NCI-H2171 treated with DMSO at 0.1 percent for 48 hours (cell line): ENCODE measurements around the gene PRKG1.

Experiments
- DNase-seq: peaks from one replicate; lab custom pipeline; 2025; lab: John Stamatoyannopoulos, UW

Gene PRKG1

DNA sequence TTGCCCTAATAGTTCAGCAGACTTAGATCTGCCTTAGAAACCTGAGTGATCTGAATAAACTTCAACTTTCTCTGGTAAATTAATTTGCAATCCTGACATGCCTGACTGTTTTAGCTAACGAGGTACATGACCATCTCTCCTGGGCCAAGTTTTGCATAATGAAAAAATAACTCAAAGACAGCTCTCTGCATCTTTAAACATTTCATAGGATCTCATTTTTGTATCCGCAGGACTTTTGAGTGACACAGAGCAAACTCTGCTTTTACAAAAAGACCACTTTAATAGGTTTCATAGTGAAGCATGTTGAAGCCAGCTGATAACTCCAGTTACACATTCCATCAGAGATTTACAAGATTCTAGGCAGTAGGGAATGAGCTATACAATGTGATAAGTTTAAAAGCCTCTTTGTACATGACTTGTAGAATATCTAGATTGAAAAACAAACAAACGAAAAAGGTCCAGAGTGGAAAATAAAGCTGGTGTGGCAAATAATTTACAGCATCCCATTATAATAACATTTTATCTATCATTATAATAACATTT lies 2.1 kb downstream of the PRKG1 start:
- no peak for DNase-seq

GRCh38 chr10:51077074-51077473 lies 2.8 kb downstream of the PRKG1 start:
- no peak for DNase-seq

GRCh38 chr10:51077507-51077906 lies 3.2 kb downstream of the PRKG1 start:
- no peak for DNase-seq

GRCh38 chr10:51079331-51079730 lies 5.0 kb downstream of the PRKG1 start:
- DNase-seq: no peak

GRCh38 chr10:51079766-51080165 lies 5.5 kb downstream of the PRKG1 start:
- no peak for DNase-seq

DNA sequence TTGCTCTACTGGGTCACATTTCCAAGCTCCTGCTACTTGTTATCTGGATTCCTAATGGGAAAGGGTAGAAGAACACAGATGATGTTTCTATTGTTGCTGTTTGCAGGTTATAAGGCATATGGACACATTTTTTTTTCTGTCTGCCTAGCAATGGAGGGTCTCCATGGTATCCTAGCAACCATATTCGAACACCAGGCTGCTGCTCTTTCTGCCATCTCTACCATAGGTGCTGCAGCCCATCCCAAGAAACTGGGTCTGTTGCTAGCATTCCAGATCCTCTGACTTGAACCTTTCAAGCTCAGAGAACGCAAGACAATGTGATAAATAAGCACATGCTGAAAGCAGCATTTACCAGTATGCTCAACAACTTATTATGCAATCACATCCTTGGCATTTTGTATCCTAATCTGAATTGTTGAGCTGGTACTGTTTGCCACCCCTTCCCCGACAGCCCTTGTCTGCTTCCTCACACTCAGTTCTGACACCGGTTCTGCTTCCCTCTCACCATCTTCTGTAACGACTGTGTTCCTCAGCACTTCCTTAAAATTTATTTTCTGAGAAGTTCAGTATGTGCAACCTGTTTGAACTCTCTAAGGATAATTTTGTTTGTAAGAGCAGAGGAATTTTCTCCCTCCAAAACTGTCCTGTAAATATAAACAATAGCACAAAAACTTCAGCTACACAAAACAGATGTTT lies 6.2 kb downstream of the PRKG1 start:
- DNase-seq: no peak

DNA sequence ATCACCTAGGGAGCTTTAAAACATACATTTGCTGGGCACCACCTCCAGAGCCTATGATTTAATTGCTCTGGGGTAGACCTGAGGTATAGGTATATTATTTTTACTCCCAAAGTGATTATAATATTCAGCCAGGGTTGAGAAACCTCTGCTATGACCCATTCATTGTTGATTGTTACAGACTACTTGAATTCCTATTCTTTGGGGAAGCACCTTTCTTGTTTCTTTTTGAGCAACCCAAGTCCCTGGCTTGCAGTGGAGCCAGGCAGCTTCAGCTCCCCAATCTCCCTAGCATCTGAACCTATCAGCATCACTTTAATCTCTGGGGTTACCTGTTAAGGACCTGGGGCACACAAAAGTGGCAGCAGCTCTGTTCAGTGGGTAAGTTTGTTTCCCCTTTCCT lies 8.6 kb downstream of the PRKG1 start:
- no peak for DNase-seq

- no peak for DNase-seq
Observed at GRCh38 chr10:51083356-51083853, 9.1 kb downstream of the PRKG1 start.

DNA sequence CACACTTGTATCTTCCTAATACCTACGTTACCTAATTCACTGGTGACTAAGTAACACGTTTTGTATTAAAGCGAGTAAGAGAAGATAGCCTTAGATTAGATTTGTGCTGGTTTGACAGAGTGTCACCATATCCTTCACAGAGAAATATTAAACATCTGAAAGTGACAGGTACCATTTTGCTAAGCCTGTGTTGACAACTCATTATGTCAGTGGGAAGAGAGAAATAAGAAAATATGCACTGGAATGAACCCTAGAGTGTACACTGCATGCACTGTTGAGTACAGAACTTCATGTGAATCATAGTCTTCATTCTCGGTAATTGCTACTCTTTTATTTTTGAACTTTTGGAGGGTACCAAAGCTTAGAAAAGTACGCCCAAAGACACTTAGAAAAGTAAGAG lies 10.9 kb downstream of the PRKG1 start:
- no peak for DNase-seq

DNA sequence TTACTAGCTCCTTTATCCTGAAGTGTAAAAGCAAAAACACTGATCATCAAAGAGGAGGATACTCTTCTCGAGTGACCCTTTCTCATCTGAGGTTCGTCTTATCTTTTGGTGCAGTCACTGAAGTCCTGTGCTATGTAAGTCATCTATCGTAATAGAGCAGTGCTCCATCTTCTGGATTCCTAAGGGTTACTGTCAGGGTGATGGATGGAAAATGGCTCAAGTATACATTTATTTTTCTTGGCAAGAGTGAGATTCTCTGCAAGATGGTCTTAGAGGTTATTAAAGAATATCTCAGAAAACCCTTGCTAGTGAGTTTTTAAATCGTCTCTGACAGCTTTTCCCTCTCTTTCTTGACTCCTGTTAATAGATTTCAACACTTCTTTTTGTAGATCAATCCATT lies 12.4 kb downstream of the PRKG1 start:
- DNase-seq: no peak

GRCh38 chr10:51087114-51087513 lies 12.8 kb downstream of the PRKG1 start:
- no peak for DNase-seq

DNA sequence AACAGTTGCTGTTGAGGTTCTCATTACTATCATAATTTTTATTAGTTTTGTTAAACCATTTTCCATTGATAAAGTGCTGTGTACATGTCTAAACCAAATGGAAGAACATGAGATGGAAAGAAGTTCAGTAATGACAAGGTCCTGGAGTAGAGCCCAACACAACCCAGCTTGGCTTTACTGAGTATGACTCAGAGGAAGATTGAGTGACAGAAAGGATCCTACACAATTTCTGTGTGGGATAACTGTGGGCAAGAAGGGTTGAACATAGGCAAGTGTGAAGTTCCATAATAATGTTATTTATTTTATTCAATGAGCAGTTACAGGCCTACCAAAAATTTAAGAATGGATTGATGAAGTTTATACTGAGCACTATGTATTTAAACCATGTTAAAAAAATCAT lies 15.9 kb downstream of the PRKG1 start:
- DNase-seq: no peak

- DNase-seq: no peak
Observed at GRCh38 chr10:51092402-51092801, 18.1 kb downstream of the PRKG1 start.

DNA sequence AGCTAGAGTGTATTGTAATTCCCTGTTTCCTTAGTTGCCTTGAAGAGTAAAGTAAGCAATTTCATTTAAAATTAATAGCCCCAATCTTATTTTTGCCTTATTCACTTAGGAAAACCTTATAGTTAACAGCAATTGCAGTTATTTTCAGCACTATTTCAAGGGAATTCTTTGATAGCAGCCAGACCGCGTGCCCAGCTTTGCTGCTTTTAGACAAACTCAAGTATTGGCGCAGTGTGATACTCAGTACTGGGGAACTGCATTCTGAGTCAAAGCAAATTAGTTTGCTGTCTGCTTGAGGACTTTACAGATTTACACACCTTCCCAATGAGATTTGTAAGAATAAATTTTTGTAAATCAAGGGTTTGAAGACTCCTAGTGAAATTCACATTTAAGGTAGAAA lies 21.2 kb downstream of the PRKG1 start:
- DNase-seq: no peak

GRCh38 chr10:51097546-51097945 lies 23.3 kb downstream of the PRKG1 start:
- DNase-seq: no peak

GRCh38 chr10:51100221-51100620 lies 25.9 kb downstream of the PRKG1 start:
- DNase-seq: no peak

GRCh38 chr10:51103554-51104217 lies 29.4 kb downstream of the PRKG1 start:
- no peak for DNase-seq

DNA sequence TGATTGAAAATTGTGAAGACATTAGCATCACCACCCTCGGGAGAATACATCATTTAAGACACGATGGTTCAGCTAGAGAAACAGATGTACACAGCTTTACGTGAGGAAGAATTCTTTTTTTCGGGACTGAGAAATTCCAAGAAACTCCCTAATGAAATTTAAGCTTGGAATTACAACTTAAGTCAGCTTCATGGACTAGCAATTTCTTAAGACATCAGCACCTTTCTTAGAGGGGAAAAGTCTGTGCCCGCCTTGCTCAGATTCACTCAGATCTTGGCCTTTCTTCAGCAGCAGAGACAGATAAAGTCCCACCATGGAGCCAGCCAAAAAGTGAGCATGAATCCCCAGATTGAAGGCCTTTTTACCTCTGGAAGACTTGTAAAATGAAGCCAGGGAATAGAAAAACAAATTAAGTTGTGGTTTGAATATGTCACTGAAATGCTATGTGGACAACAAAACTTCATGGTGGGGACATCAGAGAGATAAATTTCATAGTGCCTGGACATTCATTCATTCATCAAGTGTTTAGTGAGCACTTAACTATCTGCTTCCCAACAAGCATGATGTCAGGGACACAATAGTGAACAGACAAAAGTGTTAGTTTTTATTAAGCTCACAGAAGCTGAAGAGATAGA lies 32.1 kb downstream of the PRKG1 start:
- DNase-seq: no peak

- no peak for DNase-seq
Observed at GRCh38 chr10:51108406-51108805, 34.1 kb downstream of the PRKG1 start.

- DNase-seq: no peak
Observed at GRCh38 chr10:51109801-51110533, 35.7 kb downstream of the PRKG1 start.

DNA sequence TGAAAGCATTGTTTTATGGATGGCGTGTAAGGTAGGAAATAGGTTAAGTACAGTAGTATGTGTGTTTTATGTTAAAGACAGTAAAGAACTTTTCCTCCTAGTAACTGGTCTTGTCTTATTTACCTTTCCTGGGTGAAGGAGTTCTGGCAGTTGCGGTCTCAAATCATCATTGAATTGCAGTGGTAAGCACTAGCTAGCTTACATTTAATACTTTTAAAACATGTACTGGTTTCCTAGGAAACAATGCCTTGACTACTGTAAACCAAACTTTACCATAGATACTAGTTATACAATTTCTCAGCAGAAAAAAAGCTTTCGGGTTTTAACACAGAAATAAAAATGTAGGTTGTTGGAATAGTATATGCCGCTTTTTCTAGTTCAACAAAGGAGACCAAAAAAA lies 37.7 kb downstream of the PRKG1 start:
- no peak for DNase-seq

DNA sequence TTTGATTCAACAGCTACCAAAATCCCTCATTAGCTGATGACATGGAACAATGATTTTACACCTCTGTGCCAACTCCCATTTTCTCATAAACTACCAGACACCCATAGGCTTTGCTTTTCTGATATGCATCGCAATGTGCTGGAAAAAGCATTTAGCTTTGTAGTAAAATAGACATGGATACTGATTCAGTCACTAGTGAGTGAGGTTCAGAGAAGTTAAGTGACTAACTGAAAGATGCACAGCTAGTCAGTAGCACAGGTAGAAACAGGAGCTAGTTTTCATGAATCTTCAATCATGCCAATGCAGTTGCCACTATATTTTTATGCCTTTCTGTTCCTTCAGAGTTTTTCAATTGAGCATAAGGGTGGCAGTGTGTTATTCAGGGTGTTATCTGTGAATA lies 38.7 kb downstream of the PRKG1 start:
- DNase-seq: no peak
